Trophoblast cell (in vitro differentiated cells and primary cell): Measurements from ENCODE around the gene ST6GALNAC3.

Experiments used
- DNase-seq, 2 donors: peaks; one replicate each; pipeline ENCODE4 v3.0.0-alpha.2; 2016
- H2AFZ ChIP-seq: 2 replicates; pipeline ENCODE4 v1.6.1; 2013; ENCODE audit warnings: low read length, moderate library complexity, mild to moderate bottlenecking; ENCODE audit not compliant: insufficient read depth, poor library complexity
- H2AK5ac ChIP-seq: 2 replicates; pipeline ENCODE4 v1.6.1; 2013; ENCODE audit warnings: mild to moderate bottlenecking, low read length
- H2BK120ac ChIP-seq: 2 replicates; pipeline ENCODE4 v1.6.1; 2013; ENCODE audit warnings: low read length, mild to moderate bottlenecking, moderate library complexity; ENCODE audit not compliant: insufficient read depth, poor library complexity
- H2BK12ac ChIP-seq: 2 replicates; pipeline ENCODE4 v1.6.1; 2013; ENCODE audit warnings: mild to moderate bottlenecking, low read length, moderate library complexity
- H2BK5ac ChIP-seq: 2 replicates; pipeline ENCODE4 v1.6.1; 2013; ENCODE audit warnings: low read length, low read depth, moderate library complexity, mild to moderate bottlenecking; ENCODE audit not compliant: poor library complexity
- H3K14ac ChIP-seq: 2 replicates; pipeline ENCODE4 v1.6.1; 2013; ENCODE audit warnings: mild to moderate bottlenecking, low read length
- H3K18ac ChIP-seq: 2 replicates; pipeline ENCODE4 v1.6.1; 2013; ENCODE audit warnings: mild to moderate bottlenecking, low read length
- H3K23ac ChIP-seq: 2 replicates; pipeline ENCODE4 v1.6.1; 2013; ENCODE audit warnings: low read length
- H3K27ac ChIP-seq: 2 replicates; pipeline ENCODE4 v1.5.1; 2013; ENCODE audit warnings: low read depth, mild to moderate bottlenecking, inconsistent platforms, low read length, moderate library complexity
- H3K27me3 ChIP-seq: 2 replicates; pipeline ENCODE4 v1.6.1; 2013; ENCODE audit warnings: inconsistent platforms, mild to moderate bottlenecking, low read length, moderate library complexity; ENCODE audit not compliant: insufficient read depth
- H3K36me3 ChIP-seq, 2 experiments: 1 replicate in 1 of 2; 2 replicates in 1 of 2; pipeline ENCODE4 v1.6.1; 2013; ENCODE audit warnings: low read length in 2 of 2, mild to moderate bottlenecking in 2 of 2, moderate library complexity in 1 of 2; ENCODE audit not compliant: insufficient read depth in 2 of 2, control insufficient read depth in 1 of 2
- H3K4ac ChIP-seq: 2 replicates; pipeline ENCODE4 v1.6.1; 2013; ENCODE audit warnings: low read depth, mild to moderate bottlenecking, low read length, moderate library complexity
- H3K4me1 ChIP-seq, 2 experiments: 1 replicate in 1 of 2; 2 replicates in 1 of 2; pipeline ENCODE4 v1.6.1; 2013; ENCODE audit warnings: low read length in 2 of 2, mild to moderate bottlenecking in 2 of 2, moderate library complexity in 1 of 2; ENCODE audit not compliant: insufficient read depth in 2 of 2, control insufficient read depth in 1 of 2
- H3K4me2 ChIP-seq: 2 replicates; pipeline ENCODE4 v1.6.1; 2013; ENCODE audit warnings: inconsistent platforms, mild to moderate bottlenecking, low read length, moderate library complexity
- H3K4me3 ChIP-seq: 2 replicates; pipeline ENCODE4 v1.5.1; 2013; ENCODE audit warnings: mild to moderate bottlenecking, low read depth, low read length, inconsistent platforms
- H3K79me1 ChIP-seq: one replicate; pipeline ENCODE4 v1.6.1; 2013; ENCODE audit warnings: low read length
- H3K79me2 ChIP-seq: 2 replicates; pipeline ENCODE4 v1.6.1; 2013; ENCODE audit warnings: low read length, mild to moderate bottlenecking; ENCODE audit not compliant: control insufficient read depth, insufficient read depth, poor library complexity
- H3K9ac ChIP-seq: 2 replicates; pipeline ENCODE4 v1.6.1; 2013; ENCODE audit warnings: mild to moderate bottlenecking, low read length
- H3K9me3 ChIP-seq: 2 replicates; pipeline ENCODE4 v1.6.1; 2013; ENCODE audit warnings: low read depth, mild to moderate bottlenecking, control low read depth, inconsistent platforms, low read length; ENCODE audit not compliant: insufficient read depth
- H4K12ac ChIP-seq: 2 replicates; pipeline ENCODE4 v1.6.1; 2013; ENCODE audit warnings: low read depth, mild to moderate bottlenecking, low read length, moderate library complexity
- H4K8ac ChIP-seq: 2 replicates; pipeline ENCODE4 v1.6.1; 2013; ENCODE audit warnings: low read depth, mild to moderate bottlenecking, low read length, moderate library complexity
- H4K91ac ChIP-seq: one replicate; pipeline ENCODE4 v1.6.1; 2013; ENCODE audit warnings: low read depth, mild to moderate bottlenecking, low read length, moderate library complexity
- WGBS: extraction: QIAGEN DNeasy Blood & Tissue Kit; methylation state at CpG from one replicate; pipeline ENCODE4 v1.1.7; 2013; ENCODE audit warnings: missing lambda C conversion rate; ENCODE audit not compliant: insufficient read length, insufficient coverage; ENCODE audit errors: extremely low coverage; 5-methylcytosine and 5-hydroxymethylcytosine counted together

The ST6GALNAC3 gene

DNA sequence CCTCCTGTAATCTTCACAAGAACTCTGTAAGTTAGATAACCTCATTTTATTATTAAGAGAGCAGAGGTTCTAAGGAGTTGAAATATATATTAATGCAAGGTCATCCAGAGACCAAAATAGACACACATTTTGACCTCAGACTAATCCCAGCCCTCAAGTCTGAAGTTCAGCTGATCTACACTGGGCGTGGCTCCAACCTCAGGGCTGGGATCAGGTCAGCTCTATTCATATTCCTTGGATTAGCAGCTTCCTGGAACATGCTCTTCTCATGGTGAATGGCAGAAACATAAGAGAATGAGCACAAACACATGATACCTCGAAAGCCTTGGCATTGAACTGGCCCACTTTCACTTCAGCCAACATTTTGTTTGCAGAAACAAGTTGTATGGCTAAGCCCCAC is 592.0 kb downstream of the ST6GALNAC3 start:
- no peak overlapping the region for H3K9ac ChIP-seq
- H3K4ac ChIP-seq, result no peak overlapping the region
- no peak overlapping the region for H3K18ac ChIP-seq
- no peak overlapping the region for H3K27ac ChIP-seq
- no peaks in the 10 kb centered on the region for H3K27me3 ChIP-seq
- no peak overlapping the region for H2BK5ac ChIP-seq
- H3K4me2 ChIP-seq, result no peak overlapping the region
- no peak overlapping the region for H4K91ac ChIP-seq
- no peaks in the 10 kb centered on the region for H3K9me3 ChIP-seq
- H3K23ac ChIP-seq, result no peak overlapping the region
- no peak overlapping the region for H4K8ac ChIP-seq
- WGBS, result no CpG with 5 or more reads among the region's 2 CpGs
- H3K36me3 ChIP-seq, result no peaks in the 10 kb centered on the region
- H4K12ac ChIP-seq, result no peak overlapping the region
- H2BK12ac ChIP-seq, result no peak overlapping the region
- no peak overlapping the region for H3K4me3 ChIP-seq
- no peak overlapping the region for H2AK5ac ChIP-seq
- no peaks in the 10 kb centered on the region for H3K4me1 ChIP-seq
- H3K14ac ChIP-seq, result no peak overlapping the region
- no peaks in the 10 kb centered on the region for H3K79me1 ChIP-seq
- H2BK120ac ChIP-seq, result no peak overlapping the region
- H2AFZ ChIP-seq, result no peak overlapping the region
- H3K79me2 ChIP-seq, result no peaks in the 10 kb centered on the region
- DNase-seq, result no peak

DNA sequence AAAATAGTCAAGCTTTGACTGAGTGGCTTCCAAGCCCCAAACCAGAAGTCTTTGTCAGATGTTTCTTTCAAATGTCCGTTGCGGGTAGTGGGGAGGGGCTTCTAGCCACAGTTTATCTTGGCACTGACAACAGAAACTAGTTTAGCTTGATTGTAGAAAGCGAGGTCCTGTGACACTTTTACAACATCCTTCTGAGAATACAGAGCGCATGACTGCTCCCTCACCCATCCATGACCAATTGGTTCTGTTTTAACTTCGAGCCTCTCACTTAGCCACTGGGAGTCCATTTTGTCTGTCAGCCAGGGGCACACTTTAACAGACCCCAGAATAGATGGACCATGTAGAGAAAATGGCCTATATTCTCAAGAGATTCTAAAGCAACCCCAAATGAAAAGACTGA is 593.5 kb downstream of the ST6GALNAC3 start:
- Histone ChIP-seq H3K23ac (no peak overlapping the region), H3K36me3 (no peaks in the 10 kb centered on the region), H3K79me1 (no peaks in the 10 kb centered on the region), H3K27me3 (no peaks in the 10 kb centered on the region), H3K9ac (no peak overlapping the region), H4K12ac (no peak overlapping the region), H3K14ac (no peak overlapping the region), H3K4me3 (no peak overlapping the region), H2AK5ac (no peak overlapping the region), H2AFZ (no peak overlapping the region), H2BK5ac (no peak overlapping the region), H3K4me2 (no peak overlapping the region), H4K8ac (no peak overlapping the region), H4K91ac (no peak overlapping the region), H3K27ac (no peak overlapping the region), H3K79me2 (no peaks in the 10 kb centered on the region), H3K18ac (no peak overlapping the region), H2BK120ac (no peak overlapping the region), H3K4ac (no peak overlapping the region), H3K9me3 (no peaks in the 10 kb centered on the region), H2BK12ac (no peak overlapping the region), H3K4me1 (no peaks in the 10 kb centered on the region)
- DNase-seq, result no peak
- no CpG with 5 or more reads among the region's 5 CpGs for WGBS

DNA sequence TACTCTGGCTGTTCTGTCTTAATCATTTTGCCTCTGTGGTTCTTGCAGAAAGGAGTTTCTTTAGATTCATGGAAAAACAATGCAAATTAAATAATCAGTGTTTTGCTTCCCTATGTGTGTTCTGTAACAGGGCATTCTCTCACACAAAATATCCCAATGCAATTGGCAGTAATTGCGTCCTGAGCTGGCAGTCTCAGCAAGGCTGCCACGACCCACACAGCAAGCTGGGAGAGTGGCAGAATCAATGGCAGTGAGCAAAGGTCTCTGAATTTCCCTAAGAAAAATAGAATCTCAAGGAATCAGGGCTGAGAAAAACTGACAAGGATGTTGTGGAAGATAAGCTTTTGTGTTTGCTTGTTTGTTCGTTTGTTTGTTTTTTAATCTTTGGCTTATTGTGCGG is 594.6 kb downstream of the ST6GALNAC3 start:
- Histone ChIP-seq H2BK5ac (no peak overlapping the region), H3K27me3 (no peaks in the 10 kb centered on the region), H3K27ac (no peak overlapping the region), H3K4me1 (no peaks in the 10 kb centered on the region), H2BK120ac (no peak overlapping the region), H3K14ac (no peak overlapping the region), H3K79me1 (no peaks in the 10 kb centered on the region), H3K36me3 (no peaks in the 10 kb centered on the region), H2AK5ac (no peak overlapping the region), H3K18ac (no peak overlapping the region), H3K4me3 (no peak overlapping the region), H3K9me3 (no peaks in the 10 kb centered on the region), H3K79me2 (no peaks in the 10 kb centered on the region), H4K12ac (no peak overlapping the region), H3K9ac (no peak overlapping the region), H3K4ac (no peak overlapping the region), H2AFZ (no peak overlapping the region), H3K4me2 (no peak overlapping the region), H2BK12ac (no peak overlapping the region), H4K91ac (no peak overlapping the region), H3K23ac (no peak overlapping the region), H4K8ac (no peak overlapping the region)
- no CpG with 5 or more reads among the region's 4 CpGs for WGBS
- no peak for DNase-seq

DNA sequence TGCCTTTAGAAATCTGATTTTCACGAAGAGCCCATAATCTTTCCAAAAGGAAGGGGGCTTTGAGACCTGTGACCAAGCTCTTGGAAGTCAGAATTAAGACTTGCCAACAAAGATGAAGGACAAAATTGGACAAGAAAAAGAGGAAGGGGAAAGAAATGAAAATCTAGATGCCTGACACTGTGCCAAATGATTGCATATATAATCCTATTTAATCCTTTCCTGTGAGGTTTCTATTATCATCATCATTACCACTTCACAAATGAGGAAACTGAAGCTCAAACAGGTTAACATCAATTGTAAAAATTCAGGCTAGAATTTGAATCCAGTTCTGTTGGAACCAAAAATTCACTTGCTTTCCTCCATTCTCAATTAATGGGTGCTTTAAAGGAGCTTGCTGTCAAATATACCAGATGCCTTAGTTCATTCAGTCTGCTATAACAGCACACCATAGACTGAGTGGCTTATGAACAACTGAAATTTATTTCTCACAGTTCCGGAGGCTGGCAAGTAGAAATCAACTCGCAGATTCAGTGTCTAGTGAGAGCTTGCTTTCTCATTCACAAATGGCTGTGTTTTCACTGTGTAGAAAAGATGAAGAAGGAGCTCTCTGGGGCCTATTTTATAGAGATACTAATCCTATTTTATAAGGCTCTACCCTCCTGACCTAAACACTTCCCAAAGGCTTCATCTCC is 595.2 kb downstream of the ST6GALNAC3 start:
- H2AFZ ChIP-seq, result no peak overlapping the region
- no peak overlapping the region for H4K91ac ChIP-seq
- no peak overlapping the region for H3K9ac ChIP-seq
- no peak overlapping the region for H2AK5ac ChIP-seq
- no peak for DNase-seq
- H3K36me3 ChIP-seq, result no peaks in the 10 kb centered on the region
- H2BK5ac ChIP-seq, result no peak overlapping the region
- H3K18ac ChIP-seq, result no peak overlapping the region
- H3K27me3 ChIP-seq, result no peaks in the 10 kb centered on the region
- no peak overlapping the region for H3K14ac ChIP-seq
- no peak overlapping the region for H3K23ac ChIP-seq
- H3K4ac ChIP-seq, result no peak overlapping the region
- H3K9me3 ChIP-seq, result no peaks in the 10 kb centered on the region
- H3K4me2 ChIP-seq, result no peak overlapping the region
- no peak overlapping the region for H2BK12ac ChIP-seq
- no peak overlapping the region for H3K4me3 ChIP-seq
- no peak overlapping the region for H4K12ac ChIP-seq
- no peaks in the 10 kb centered on the region for H3K4me1 ChIP-seq
- no peak overlapping the region for H4K8ac ChIP-seq
- H3K27ac ChIP-seq, result no peak overlapping the region
- H3K79me1 ChIP-seq, result no peaks in the 10 kb centered on the region
- H3K79me2 ChIP-seq, result no peaks in the 10 kb centered on the region
- WGBS, result no CpG with 5 or more reads among the region's 3 CpGs
- no peak overlapping the region for H2BK120ac ChIP-seq
